HG02642 (cell line): ENCODE measurements around the gene RBX1.
"Not testable (repeated sequence)": the region's sequence is repeated elsewhere in the genome, so short reads cannot be mapped to it uniquely, and the experiment has no call there.

Experiments
- ATAC-seq: cut with Tn5 transposase; IDR thresholded peaks from one replicate; pipeline ENCODE4 v1.9.1; 2021; ENCODE audit warnings: mild to moderate bottlenecking; ENCODE audit not compliant: unreplicated experiment, poor library complexity

Gene RBX1

GRCh38 chr22:40967111-40967760, 16.1 kb downstream of the RBX1 start:
- ATAC-seq = no peak

- ATAC-seq = no peak
These were observed 21.4 kb downstream of the RBX1 start for GRCh38 chr22:40972587-40972986.

- no peak for ATAC-seq
These were observed 22.0 kb downstream of the RBX1 start for GRCh38 chr22:40973144-40973543.

GRCh38 chr22:40975366-40975765, 24.2 kb downstream of the RBX1 start:
- no peak for ATAC-seq

DNA sequence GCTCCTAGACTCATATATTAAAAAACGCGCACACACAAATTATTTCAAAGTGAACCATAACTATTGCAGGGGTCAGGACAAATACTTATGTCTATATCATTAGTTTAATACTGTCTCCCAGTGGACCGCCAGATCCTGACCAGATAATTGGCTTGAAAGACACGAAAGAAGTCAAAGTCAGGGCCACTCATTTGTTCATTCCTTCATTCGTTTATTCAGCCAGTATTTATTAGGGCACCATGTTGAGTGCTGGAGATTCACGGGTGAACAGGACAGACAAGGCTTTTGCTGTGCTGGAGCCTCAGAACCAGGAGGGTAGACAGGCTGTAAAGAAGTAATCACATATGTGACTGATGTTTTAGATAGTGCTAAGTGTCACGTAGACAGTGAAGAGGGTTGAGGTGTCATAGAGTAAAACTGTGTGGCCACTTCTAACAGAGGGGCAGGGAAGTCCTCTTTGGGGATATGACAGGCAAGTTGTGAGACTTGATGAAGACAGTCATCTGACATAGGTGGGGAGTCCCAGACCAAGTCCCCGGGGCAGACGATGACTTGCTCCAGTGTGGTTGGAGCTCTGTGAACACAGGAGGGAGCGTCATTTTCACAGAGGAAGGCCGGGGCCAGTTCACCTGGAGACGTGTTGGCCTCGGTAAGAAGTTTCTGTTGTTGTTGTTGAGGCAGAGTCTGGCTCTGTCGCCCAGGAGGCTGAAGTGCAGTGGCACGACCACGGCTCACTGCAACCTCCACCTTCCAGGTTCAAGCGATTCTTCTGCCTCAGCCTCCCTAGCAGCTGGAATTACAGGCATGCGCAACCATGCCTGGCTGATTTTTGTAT, 25.9 kb downstream of the RBX1 start:
- ATAC-seq = no peak

DNA sequence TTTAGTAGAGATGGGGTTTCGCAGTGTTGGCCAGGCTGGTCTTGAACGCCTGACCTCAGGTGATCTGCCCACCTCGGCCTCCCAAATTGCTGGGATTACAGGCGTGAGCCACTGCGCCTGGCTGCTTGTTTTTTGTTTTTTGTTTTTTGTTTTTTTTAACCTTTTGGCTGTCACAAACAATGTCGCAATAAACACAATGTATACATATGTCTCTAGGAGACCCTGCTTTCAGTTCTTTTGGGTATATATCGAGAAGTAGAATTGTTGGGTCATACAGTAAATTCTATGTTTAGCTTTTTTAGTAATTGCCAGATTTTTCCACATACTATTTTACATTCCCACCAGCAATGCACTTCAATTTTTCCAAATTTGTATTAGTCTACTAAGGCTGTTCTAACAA, 28.0 kb downstream of the RBX1 start:
- ATAC-seq = no peak

- ATAC-seq = no peak
These were observed 28.7 kb downstream of the RBX1 start for GRCh38 chr22:40979871-40980270.

- ATAC-seq = no peak
These were observed 31.6 kb downstream of the RBX1 start for GRCh38 chr22:40982482-40983385.

- no peak for ATAC-seq
These were observed 40.1 kb downstream of the RBX1 start for GRCh38 chr22:40991298-40991697.

GRCh38 chr22:40995821-40996220, 44.6 kb downstream of the RBX1 start:
- ATAC-seq = no peak

GRCh38 chr22:40997520-40997919, 46.3 kb downstream of the RBX1 start:
- no peak for ATAC-seq

GRCh38 chr22:41000040-41000565, 48.9 kb downstream of the RBX1 start:
- ATAC-seq = no peak

GRCh38 chr22:41000941-41001721, 50.0 kb downstream of the RBX1 start:
- no peak for ATAC-seq

- ATAC-seq = no peak
These were observed 50.5 kb downstream of the RBX1 start for GRCh38 chr22:41001722-41002122.

- not testable (repeated sequence) for ATAC-seq
These were observed 51.2 kb downstream of the RBX1 start for GRCh38 chr22:41002386-41002785.

DNA sequence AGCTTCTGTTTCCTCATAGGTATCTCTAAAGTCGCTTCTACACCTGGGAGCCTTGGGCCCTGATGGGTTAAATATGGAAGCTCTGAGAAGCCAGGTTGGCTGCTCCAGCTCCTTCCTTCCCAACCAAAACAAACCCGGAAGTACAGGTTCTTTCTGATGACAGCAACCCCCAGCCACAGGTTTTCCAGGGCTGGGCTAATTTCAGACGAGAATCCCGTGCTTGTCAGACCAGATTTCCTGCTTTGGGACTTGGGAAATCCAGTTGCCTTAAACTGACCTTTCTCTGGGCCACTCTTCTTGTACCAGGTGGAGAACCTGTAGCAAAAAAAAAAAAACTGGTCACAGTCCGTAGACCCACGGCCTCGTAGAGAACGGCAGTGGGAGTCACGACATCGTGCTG, 51.9 kb downstream of the RBX1 start:
- no peak for ATAC-seq

- no peak for ATAC-seq
These were observed 52.8 kb downstream of the RBX1 start for GRCh38 chr22:41003976-41004375.

DNA sequence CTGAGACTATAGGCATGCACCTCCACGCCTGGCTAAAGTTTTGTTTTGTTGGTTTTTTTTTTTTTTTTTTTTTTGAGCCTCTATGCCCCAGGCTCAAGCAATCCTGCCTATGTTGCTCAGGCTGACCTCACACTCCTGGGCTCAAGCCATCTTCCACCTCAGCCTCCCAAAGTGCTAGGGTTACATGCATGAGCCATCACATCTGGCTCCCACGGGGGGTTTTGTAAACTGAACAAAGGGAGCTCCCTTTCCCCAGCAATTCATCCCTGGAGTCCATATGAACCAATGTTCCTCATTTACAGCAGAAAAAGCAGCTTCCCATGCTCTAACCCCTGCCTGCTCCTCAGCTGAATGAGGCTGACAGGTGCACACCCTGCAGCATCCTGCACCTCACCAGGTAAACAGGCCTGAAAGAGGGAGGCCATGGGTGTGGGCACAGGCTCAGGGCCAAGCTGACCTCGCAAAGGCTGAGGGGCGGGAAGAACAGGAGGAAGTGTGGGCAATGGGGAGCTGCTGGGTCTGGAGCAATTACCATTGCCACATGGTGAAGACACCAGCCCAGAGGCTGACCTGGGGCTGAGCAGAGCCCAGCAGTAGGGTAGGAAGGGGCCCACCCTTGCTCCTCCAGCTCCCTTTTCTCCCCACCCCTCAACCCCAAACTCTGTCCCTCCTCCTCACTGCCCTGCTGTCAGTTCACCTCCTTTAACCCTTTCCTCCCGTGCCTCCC, 58.2 kb downstream of the RBX1 start:
- ATAC-seq = no peak

DNA sequence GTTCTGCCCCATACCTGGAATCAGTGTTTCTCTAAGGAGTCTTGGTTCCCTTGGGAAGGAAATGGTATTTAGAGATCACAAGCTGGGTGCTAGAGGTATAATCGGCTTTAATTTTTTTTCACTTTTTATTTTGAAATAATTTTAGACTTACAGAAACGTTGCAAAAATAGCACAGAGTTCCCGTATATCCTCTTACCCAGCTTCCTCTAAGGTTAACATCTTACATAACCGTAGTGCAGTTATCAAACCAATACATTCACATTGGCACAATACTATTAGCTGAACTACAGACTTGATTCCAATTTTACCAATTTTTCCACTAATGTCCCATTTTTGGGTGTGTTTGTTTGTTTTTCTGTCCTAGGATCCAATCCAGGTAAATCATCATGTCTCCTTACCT, 63.8 kb downstream of the RBX1 start:
- ATAC-seq = no peak
